ENCODE data around the gene COQ2.

The COQ2 gene

DNA sequence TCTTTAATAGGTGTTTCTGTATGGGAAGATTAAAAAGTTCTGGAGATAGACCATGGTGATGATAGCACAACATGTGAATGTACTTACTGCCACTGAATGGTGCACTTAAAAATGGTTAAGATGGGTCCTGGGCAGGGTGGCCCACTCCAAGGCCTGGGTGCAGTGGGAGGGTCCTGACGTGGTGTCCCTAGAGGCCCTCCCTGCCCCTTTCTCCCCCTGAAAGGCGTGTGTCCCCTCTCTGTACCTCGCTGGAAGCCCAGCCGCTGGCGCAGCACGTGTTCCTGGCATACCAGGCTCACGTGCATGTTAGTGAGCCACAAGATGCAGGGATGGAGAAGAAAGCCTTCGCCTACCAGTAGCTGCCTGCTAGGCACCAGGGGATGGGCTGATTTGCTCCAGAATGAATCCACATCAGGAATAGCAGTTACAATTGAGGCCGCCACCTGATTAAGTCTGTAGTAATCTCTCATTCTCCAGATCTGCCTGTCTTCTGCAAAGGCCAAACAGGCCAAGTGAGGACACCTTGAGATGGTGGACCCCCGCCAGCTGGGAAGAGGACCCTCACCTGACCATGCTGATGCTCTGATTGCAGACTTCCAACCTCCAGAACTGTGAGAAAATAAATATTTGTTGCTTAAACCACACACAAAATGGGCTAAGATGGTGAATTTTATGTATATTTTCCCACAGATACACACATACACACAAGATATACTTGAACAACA is 67.5 kb downstream of the COQ2 start:
- no peak for DNase-seq (ENCODE audit: low spot score)

DNA sequence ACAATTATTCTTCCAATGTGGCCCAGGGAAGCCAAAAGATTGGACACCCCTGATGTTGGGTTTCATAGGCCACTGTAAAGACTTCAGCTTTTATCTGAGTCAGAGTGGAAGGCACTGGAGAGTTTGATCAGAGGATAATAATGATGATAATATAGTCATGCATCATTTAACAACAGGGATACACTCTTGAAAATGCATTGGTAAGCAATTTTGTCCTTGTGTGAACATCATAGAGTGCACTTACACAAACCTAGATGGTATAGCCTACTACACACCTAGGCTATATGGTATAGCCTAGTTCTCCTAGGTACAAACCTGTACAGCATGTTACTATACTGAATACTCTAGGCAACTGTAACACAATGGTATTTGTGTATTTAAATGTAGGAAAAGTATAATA is 70.5 kb downstream of the COQ2 start:
- no peak for DNase-seq (ENCODE audit: low spot score)
